Measurements from ENCODE around the gene SPDYE16.
"Not testable (repeated sequence)": the region's sequence is repeated elsewhere in the genome, so short reads cannot be mapped to it uniquely, and the experiment has no call there.

The SPDYE16 gene

GRCh38 chr7:76506081-76506440 lies 37.0 kb downstream of the SPDYE16 start:
- Histone ChIP-seq H3K27ac (no peak overlapping the region), H3K4me3 (no peak overlapping the region)

- H3K4me3 ChIP-seq = no peak overlapping the region
- no peak overlapping the region for H3K27ac ChIP-seq
Measured at GRCh38 chr7:76505168-76506080, 37.7 kb downstream of the SPDYE16 start.

- not testable (repeated sequence) for H3K27ac ChIP-seq, H3K4me3 ChIP-seq
Measured at GRCh38 chr7:76504351-76505167, 38.5 kb downstream of the SPDYE16 start.

GRCh38 chr7:76503244-76503643 lies 39.9 kb downstream of the SPDYE16 start:
- H3K4me3 ChIP-seq, H3K27ac ChIP-seq: not testable (repeated sequence)

- H3K4me3 ChIP-seq, H3K27ac ChIP-seq: not testable (repeated sequence)
Measured at GRCh38 chr7:76502836-76503235, 40.3 kb downstream of the SPDYE16 start.

- H3K27ac ChIP-seq, H3K4me3 ChIP-seq: not testable (repeated sequence)
Measured at GRCh38 chr7:76502224-76502623, 40.9 kb downstream of the SPDYE16 start.

GRCh38 chr7:76499924-76500241 lies 43.2 kb downstream of the SPDYE16 start:
- not testable (repeated sequence) for H3K4me3 ChIP-seq, H3K27ac ChIP-seq

- H3K27ac ChIP-seq, H3K4me3 ChIP-seq: not testable (repeated sequence)
Measured at GRCh38 chr7:76499201-76499923, 43.7 kb downstream of the SPDYE16 start.

- not testable (repeated sequence) for H3K27ac ChIP-seq
Measured at GRCh38 chr7:76498583-76499200, 44.4 kb downstream of the SPDYE16 start.

GRCh38 chr7:76497918-76498582 lies 45.0 kb downstream of the SPDYE16 start:
- H3K4me3 ChIP-seq, H3K27ac ChIP-seq: not testable (repeated sequence)

More at GRCh38 chr7:76498583-76499200, 44.4 kb downstream of the SPDYE16 start:
- not testable (repeated sequence) for H3K4me3 ChIP-seq

GRCh38 chr7:76495717-76496116 lies 47.4 kb downstream of the SPDYE16 start:
- not testable (repeated sequence) for H3K4me3 ChIP-seq, H3K27ac ChIP-seq

GRCh38 chr7:76492139-76492538 lies 51.0 kb downstream of the SPDYE16 start:
- not testable (repeated sequence) for H3K4me3 ChIP-seq, H3K27ac ChIP-seq

GRCh38 chr7:76487969-76488368 lies 55.1 kb downstream of the SPDYE16 start:
- not testable (repeated sequence) for H3K4me3 ChIP-seq, H3K27ac ChIP-seq

GRCh38 chr7:76486618-76487017 lies 56.5 kb downstream of the SPDYE16 start:
- not testable (repeated sequence) for H3K27ac ChIP-seq, H3K4me3 ChIP-seq

- not testable (repeated sequence) for H3K4me3 ChIP-seq
- peak overlapping the region in 1 of 21 experiments; percentile 55 for H3K27ac ChIP-seq
Measured at GRCh38 chr7:76485822-76486610, 57.1 kb downstream of the SPDYE16 start.

- H3K27ac ChIP-seq = not testable (repeated sequence)
Measured at GRCh38 chr7:76484456-76484855, 58.6 kb downstream of the SPDYE16 start.

GRCh38 chr7:76483081-76483480 lies 60.0 kb downstream of the SPDYE16 start:
- not testable (repeated sequence) for H3K4me3 ChIP-seq, H3K27ac ChIP-seq

More at GRCh38 chr7:76484456-76484855, 58.6 kb downstream of the SPDYE16 start:
- H3K4me3 ChIP-seq = not testable (repeated sequence)

- H3K27ac ChIP-seq = not testable (repeated sequence)
Measured at GRCh38 chr7:76482660-76483059, 60.4 kb downstream of the SPDYE16 start.

More at GRCh38 chr7:76482660-76483059, 60.4 kb downstream of the SPDYE16 start:
- H3K4me3 ChIP-seq = not testable (repeated sequence)

Data from skin epidermis (tissue), 12 donors.